Progenitor cell of endocrine pancreas (in vitro differentiated cells): ENCODE results near the gene ABCC1. TPM values are rescaled to one million over a fixed set of nuclear protein-coding genes. Genes with fewer than 3 reads are reported as not detected.

Experiments used
- DNase-seq: peaks from one replicate; pipeline ENCODE4 v3.0.0; 2021; ENCODE audit warnings: low spot score; ENCODE audit not compliant: unreplicated experiment
- H3K27ac Mint-ChIP-seq: 2 replicates; pipeline ENCODE4 v1.8.0; 2021; ENCODE audit warnings: mild to moderate bottlenecking, moderate library complexity, mixed read lengths
- H3K27me3 Mint-ChIP-seq: 2 replicates; pipeline ENCODE4 v1.8.0; 2021; ENCODE audit warnings: mixed read lengths
- H3K36me3 Mint-ChIP-seq: 2 replicates; pipeline ENCODE4 v1.8.0; 2022; ENCODE audit warnings: mixed read lengths; ENCODE audit not compliant: insufficient read depth
- H3K4me1 Mint-ChIP-seq: 2 replicates; pipeline ENCODE4 v1.8.0; 2021; ENCODE audit warnings: low read depth, mixed read lengths
- H3K4me3 Mint-ChIP-seq: 2 replicates; pipeline ENCODE4 v1.8.0; 2021; ENCODE audit warnings: low read depth, mild to moderate bottlenecking, moderate library complexity, mixed read lengths
- H3K9me3 Mint-ChIP-seq: 2 replicates; pipeline ENCODE4 v1.8.0; 2021; ENCODE audit warnings: low read depth, mixed read lengths
- total RNA-seq: library from RNA; stranded (reverse); gene quantifications from 2 replicates; pipeline ENCODE4 v1.2.1, GENCODE V29; 2021
- TF ChIP-seq, protein P1 (sequence below): fragments of 200-600 bp; sonication (generic); IDR thresholded peaks from one replicate; pipeline ENCODE4 v1.5.0; 2021; ENCODE audit warnings: antibody characterized with exemption, mild to moderate bottlenecking; ENCODE audit not compliant: unreplicated experiment

The ABCC1 gene
- total RNA-seq, 1 donor from 2014 or later = 47.2 TPM

GRCh38 chr16:16037521-16037920 lies 88.1 kb downstream of the ABCC1 start:
- TF ChIP-seq, protein P1, sequence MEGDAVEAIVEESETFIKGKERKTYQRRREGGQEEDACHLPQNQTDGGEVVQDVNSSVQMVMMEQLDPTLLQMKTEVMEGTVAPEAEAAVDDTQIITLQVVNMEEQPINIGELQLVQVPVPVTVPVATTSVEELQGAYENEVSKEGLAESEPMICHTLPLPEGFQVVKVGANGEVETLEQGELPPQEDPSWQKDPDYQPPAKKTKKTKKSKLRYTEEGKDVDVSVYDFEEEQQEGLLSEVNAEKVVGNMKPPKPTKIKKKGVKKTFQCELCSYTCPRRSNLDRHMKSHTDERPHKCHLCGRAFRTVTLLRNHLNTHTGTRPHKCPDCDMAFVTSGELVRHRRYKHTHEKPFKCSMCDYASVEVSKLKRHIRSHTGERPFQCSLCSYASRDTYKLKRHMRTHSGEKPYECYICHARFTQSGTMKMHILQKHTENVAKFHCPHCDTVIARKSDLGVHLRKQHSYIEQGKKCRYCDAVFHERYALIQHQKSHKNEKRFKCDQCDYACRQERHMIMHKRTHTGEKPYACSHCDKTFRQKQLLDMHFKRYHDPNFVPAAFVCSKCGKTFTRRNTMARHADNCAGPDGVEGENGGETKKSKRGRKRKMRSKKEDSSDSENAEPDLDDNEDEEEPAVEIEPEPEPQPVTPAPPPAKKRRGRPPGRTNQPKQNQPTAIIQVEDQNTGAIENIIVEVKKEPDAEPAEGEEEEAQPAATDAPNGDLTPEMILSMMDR = no peak

GRCh38 chr16:16037970-16038369 lies 88.6 kb downstream of the ABCC1 start:
- Mint-ChIP-seq H3K36me3 (peaks cover 17% of the 10 kb centered on the region), H3K9me3 (no peaks in the 10 kb centered on the region), H3K4me1 (peaks cover 2% of the 10 kb centered on the region), H3K4me3 (no peak overlapping the region), H3K27ac (no peak overlapping the region), H3K27me3 (no peaks in the 10 kb centered on the region)
- DNase-seq = no peak
- TF ChIP-seq, protein P1 = no peak

More at GRCh38 chr16:16037521-16037920, 88.1 kb downstream of the ABCC1 start:
- no peak for DNase-seq
- Mint-ChIP-seq H3K9me3 (no peaks in the 10 kb centered on the region), H3K36me3 (peaks cover 17% of the 10 kb centered on the region), H3K27me3 (no peaks in the 10 kb centered on the region), H3K27ac (no peak overlapping the region), H3K4me1 (peaks cover 2% of the 10 kb centered on the region), H3K4me3 (no peak overlapping the region)

- no peaks in the 10 kb centered on the region for H3K9me3 Mint-ChIP-seq
- no peak for DNase-seq
- no peak overlapping the region for H3K4me3 Mint-ChIP-seq
- H3K27me3 Mint-ChIP-seq = no peaks in the 10 kb centered on the region
- TF ChIP-seq, protein P1 = no peak
- peaks cover 2% of the 10 kb centered on the region for H3K4me1 Mint-ChIP-seq
- H3K27ac Mint-ChIP-seq = no peak overlapping the region
- H3K36me3 Mint-ChIP-seq = peaks cover 17% of the 10 kb centered on the region
Measured at GRCh38 chr16:16038950-16039349, 89.5 kb downstream of the ABCC1 start.

GRCh38 chr16:16041196-16041892 lies 91.9 kb downstream of the ABCC1 start:
- H3K4me1 Mint-ChIP-seq = peaks cover 2% of the 10 kb centered on the region
- DNase-seq = no peak
- no peak overlapping the region for H3K4me3 Mint-ChIP-seq
- peak overlapping the region; percentile 18 for H3K27ac Mint-ChIP-seq
- TF ChIP-seq, protein P1 = no peak
- no peaks in the 10 kb centered on the region for H3K27me3 Mint-ChIP-seq
- H3K36me3 Mint-ChIP-seq = peaks cover 22% of the 10 kb centered on the region
- no peaks in the 10 kb centered on the region for H3K9me3 Mint-ChIP-seq

DNA sequence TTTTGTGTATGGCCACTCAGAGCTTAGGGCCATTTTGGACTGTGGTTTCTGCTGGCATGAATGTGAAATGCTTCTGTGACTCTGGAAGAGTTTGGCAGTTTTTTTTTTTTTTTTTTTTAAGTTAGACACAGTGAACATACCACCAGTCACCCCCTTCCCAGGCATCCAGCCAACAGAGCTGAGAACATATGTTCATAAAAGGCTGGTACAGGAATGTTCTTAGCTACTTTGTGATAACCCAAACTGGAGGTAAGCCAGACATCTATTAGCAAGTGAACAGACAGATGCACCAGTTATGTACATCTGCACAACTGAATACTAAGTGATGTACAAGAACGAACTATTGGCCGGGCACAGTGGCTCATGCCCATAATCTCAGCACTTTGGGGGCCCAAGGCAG lies 92.7 kb downstream of the ABCC1 start:
- H3K36me3 Mint-ChIP-seq = peaks cover 20% of the 10 kb centered on the region
- TF ChIP-seq, protein P1 = no peak
- no peaks in the 10 kb centered on the region for H3K9me3 Mint-ChIP-seq
- no peaks in the 10 kb centered on the region for H3K27me3 Mint-ChIP-seq
- DNase-seq = no peak
- no peak overlapping the region for H3K27ac Mint-ChIP-seq
- H3K4me1 Mint-ChIP-seq = peaks cover 2% of the 10 kb centered on the region
- no peak overlapping the region for H3K4me3 Mint-ChIP-seq
